Lower lobe of right lung (tissue), 2 donors: ENCODE results near the gene BAAT. TPM values are rescaled to one million over a fixed set of nuclear protein-coding genes. Genes with fewer than 3 reads are reported as not detected.

Experiments
- ATAC-seq, 2 donors: fragments of 200-7000 bp; cut with Tn5 transposase; one replicate each; pipeline ENCODE4 v1.9.1; 2020 to 2022; ENCODE audit warnings: mild to moderate bottlenecking in 2 of 2, moderate library complexity in 2 of 2
- DNase-seq: peaks from one replicate; pipeline ENCODE4 v3.0.0-alpha.2; 2020
- H3K27ac ChIP-seq: fragments of 200-600 bp; one replicate; pipeline ENCODE4 v1.8.0; 2022
- H3K27me3 ChIP-seq: fragments of 200-600 bp; one replicate; pipeline ENCODE4 v1.8.0; 2022; ENCODE audit warnings: low read depth
- H3K36me3 ChIP-seq: fragments of 200-600 bp; one replicate; pipeline ENCODE4 v1.8.0; 2022; ENCODE audit warnings: mild to moderate bottlenecking
- H3K4me1 ChIP-seq: fragments of 200-600 bp; one replicate; pipeline ENCODE4 v1.8.0; 2022
- H3K4me3 ChIP-seq: fragments of 200-600 bp; one replicate; pipeline ENCODE4 v1.8.0; 2022; ENCODE audit warnings: mild to moderate bottlenecking
- H3K9me3 ChIP-seq: fragments of 200-600 bp; one replicate; pipeline ENCODE4 v1.8.0; 2022
- CTCF ChIP-seq: fragments of 200-600 bp; IDR thresholded peaks from one replicate; pipeline ENCODE4 v1.8.0; 2022; ENCODE audit warnings: antibody characterized with exemption, mild to moderate bottlenecking
- intact Hi-C: fragments of 100-400 bp; cut with DNase I; formaldehyde crosslinking; loops from one replicate; pipeline ENCODE4 v1.11.0; 2022
- total RNA-seq: library from RNA; stranded (reverse); fragmentation: NEBNext Ultra II Directional; extraction: Animal tissue kit (Norgen Biotek cat#: 25700); gene quantifications from one replicate; pipeline ENCODE4 v1.2.1, GENCODE V29; 2021
- donor health status: DM: no; HTN: yes; CAD: no; lungs with severe emphysema.

Gene BAAT
- total RNA-seq, 1 donor from 2014 or later, result not detected

- no peak for ATAC-seq
- intact Hi-C loops, result no loop called here
Observed at GRCh38 chr9:101380295-101380694, 4.5 kb downstream of the BAAT start.

GRCh38 chr9:101376111-101376848, 8.5 kb downstream of the BAAT start:
- no peak for TF ChIP-seq CTCF
- no peaks in the 10 kb centered on the region for H3K36me3 ChIP-seq
- intact Hi-C loops, result no loop called here

More at GRCh38 chr9:101380295-101380694, 4.5 kb downstream of the BAAT start:
- no peaks in the 10 kb centered on the region for H3K36me3 ChIP-seq
- H3K27me3 ChIP-seq, result no peaks in the 10 kb centered on the region
- H3K4me1 ChIP-seq, result no peaks in the 10 kb centered on the region
- no peak for TF ChIP-seq CTCF
- H3K9me3 ChIP-seq, result peaks cover 8% of the 10 kb centered on the region
- H3K4me3 ChIP-seq, result no peak overlapping the region
- no peak overlapping the region for H3K27ac ChIP-seq
- DNase-seq, result no peak

GRCh38 chr9:101375546-101375945, 9.3 kb downstream of the BAAT start:
- no peak overlapping the region for H3K4me3 ChIP-seq
- H3K27me3 ChIP-seq, result no peaks in the 10 kb centered on the region
- DNase-seq (no peak), ATAC-seq (no peak)
- H3K4me1 ChIP-seq, result no peaks in the 10 kb centered on the region
- H3K36me3 ChIP-seq, result no peaks in the 10 kb centered on the region
- H3K9me3 ChIP-seq, result no peaks in the 10 kb centered on the region
- H3K27ac ChIP-seq, result no peak overlapping the region
- TF ChIP-seq CTCF, result no peak
- intact Hi-C loops, result no loop called here

More at GRCh38 chr9:101376111-101376848, 8.5 kb downstream of the BAAT start:
- Histone ChIP-seq H3K9me3 (no peaks in the 10 kb centered on the region), H3K27me3 (no peaks in the 10 kb centered on the region), H3K4me3 (no peak overlapping the region), H3K4me1 (no peaks in the 10 kb centered on the region), H3K27ac (no peak overlapping the region)
- ATAC-seq (no peak), DNase-seq (no peak)

- TF ChIP-seq CTCF, result no peak
- no peak for DNase-seq
- no peak overlapping the region for H3K27ac ChIP-seq
- intact Hi-C loops, result no loop called here
- ATAC-seq, result no peak
- H3K27me3 ChIP-seq, result no peaks in the 10 kb centered on the region
- H3K36me3 ChIP-seq, result no peaks in the 10 kb centered on the region
- H3K9me3 ChIP-seq, result no peaks in the 10 kb centered on the region
- no peaks in the 10 kb centered on the region for H3K4me1 ChIP-seq
- H3K4me3 ChIP-seq, result no peak overlapping the region
Observed at GRCh38 chr9:101372327-101373118, 12.3 kb downstream of the BAAT start.

- Histone ChIP-seq H3K9me3 (no peaks in the 10 kb centered on the region), H3K27ac (no peak overlapping the region), H3K27me3 (no peaks in the 10 kb centered on the region), H3K4me1 (no peaks in the 10 kb centered on the region), H3K4me3 (no peak overlapping the region), H3K36me3 (no peaks in the 10 kb centered on the region)
- TF ChIP-seq CTCF, result no peak
- intact Hi-C loops, result no loop called here
- ATAC-seq (no peak), DNase-seq (no peak)
Observed at GRCh38 chr9:101371813-101372212, 13.0 kb downstream of the BAAT start.
